Activated CD4-positive, alpha-beta T cell treated with anti-CD3 and anti-CD28 coated beads, Interleukin-2, amount 50 U/mL, for 4 hours (primary cell): Measurements from ENCODE around the gene FHAD1.

Experiments used
- DNase-seq, 2 experiments: peaks; one replicate each; pipeline ENCODE4 v3.0.0-alpha.2; 2020

The FHAD1 gene

DNA sequence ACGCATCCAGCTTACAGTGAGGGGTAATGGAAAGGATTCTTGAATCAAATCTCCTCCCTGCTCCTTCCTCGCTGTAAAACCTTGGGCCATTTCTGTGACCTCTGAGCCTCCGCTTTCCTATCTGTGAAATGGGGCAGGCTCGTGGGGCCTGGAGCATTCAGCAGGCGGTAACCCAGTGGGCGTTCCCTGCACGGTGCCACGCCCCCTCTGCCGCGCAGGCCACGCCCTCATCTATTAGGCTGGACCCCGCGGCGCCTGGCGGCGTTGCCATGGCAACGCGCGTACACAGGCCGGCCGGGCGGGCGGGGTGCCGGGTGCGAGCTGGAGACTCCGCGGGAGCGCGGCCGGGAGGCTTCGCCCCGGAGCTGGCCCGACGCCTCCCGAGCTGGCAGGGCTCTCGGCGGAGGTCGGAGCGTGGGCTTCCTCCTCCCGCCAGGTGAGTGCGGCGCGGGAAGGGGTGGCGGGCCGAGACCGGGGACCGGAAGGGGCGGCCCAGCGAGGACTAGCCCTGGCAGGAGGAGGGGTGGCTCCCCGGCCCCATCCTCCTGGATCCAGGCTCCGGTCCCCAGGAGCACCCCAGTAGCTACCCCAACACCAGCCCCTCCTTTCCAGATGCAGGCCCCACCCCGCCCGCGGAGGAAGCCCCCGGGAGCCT, at the start of gene FHAD1:
Gene FHAD1 (plus strand): TSS at position 264 of the 655 bp plus-strand sequence. CDS start 4,562 bp downstream, outside the sequence.
- peak; percentile 38 to 43 for DNase-seq

DNA sequence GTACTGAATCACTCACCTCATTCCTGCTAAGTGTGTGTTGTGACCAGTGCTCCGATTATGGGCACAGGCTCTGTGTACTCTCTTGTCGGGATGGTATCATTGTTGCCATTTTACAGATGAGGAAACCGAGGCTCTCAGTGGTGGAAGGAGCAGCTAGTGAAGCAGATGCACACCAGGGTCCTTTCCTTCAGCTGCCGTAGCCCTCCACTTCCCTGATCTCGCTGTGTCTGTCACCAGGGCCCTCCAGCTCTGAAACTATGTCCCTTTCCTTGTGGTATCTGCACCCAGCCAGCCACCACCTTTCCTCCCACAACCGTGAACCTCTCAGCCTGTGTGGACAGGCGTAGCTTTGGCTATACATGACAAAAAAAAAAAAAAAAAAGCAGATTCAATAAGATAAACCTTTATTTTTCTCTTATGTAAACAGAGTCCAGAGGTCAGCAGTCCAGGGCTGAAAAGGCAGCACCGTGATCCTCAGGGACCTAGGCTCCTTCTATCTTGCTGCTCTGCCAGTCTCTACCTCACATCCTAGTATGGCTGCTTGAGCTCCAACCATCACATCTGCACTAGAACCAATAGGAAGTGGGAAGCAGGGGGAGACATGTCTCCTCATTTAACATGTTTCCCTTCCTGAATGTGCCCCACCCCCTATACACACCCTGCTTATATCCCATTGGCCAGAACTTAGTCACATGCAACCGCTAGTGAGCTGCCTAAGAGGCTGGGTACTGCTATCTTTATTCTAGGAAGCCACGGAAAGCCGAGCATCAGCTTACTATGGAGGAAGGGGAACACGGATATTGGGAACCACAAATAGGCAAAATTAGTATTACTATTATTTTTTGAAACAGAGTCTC, 49.2 kb upstream of the FHAD1 start:
- DNase-seq: no peak

DNA sequence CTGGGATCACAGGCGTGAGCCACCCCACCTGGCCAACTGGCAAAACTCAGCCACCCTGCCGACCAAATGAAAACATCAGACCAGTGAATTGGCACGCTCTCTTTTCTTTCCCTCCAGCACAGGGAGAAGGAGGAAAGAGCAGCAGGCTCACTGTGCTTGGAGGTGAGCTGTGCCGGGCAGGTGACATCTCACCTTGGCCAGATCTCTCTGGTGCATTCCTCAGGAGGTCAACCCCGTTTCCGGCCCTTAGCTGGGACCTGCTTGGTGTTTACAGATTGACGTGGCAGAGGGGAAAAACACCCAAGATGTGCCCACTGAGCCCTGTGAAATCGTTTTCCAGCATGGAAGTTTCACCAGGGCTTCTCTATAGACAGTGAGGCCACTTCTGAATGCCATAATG, 48.3 kb upstream of the FHAD1 start:
- no peak for DNase-seq

DNA sequence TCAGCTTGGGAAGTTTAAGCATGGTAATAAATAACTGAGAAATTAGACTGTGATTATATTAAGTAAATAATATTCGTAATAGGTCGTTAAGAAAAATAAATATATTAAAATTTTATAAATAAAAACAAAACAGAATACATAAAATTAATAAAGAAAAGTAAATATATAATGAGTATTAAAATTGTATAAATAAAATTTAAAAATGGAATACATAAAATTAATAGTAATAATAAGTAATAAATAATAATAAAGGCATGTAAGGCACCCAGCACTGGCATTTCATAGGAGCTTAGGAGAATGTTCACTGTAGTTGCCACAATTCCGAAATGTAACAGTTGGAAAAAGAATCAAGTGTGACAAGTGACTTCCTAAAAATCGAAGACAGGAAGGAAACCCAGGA, 45.8 kb upstream of the FHAD1 start:
- no peak for DNase-seq

DNA sequence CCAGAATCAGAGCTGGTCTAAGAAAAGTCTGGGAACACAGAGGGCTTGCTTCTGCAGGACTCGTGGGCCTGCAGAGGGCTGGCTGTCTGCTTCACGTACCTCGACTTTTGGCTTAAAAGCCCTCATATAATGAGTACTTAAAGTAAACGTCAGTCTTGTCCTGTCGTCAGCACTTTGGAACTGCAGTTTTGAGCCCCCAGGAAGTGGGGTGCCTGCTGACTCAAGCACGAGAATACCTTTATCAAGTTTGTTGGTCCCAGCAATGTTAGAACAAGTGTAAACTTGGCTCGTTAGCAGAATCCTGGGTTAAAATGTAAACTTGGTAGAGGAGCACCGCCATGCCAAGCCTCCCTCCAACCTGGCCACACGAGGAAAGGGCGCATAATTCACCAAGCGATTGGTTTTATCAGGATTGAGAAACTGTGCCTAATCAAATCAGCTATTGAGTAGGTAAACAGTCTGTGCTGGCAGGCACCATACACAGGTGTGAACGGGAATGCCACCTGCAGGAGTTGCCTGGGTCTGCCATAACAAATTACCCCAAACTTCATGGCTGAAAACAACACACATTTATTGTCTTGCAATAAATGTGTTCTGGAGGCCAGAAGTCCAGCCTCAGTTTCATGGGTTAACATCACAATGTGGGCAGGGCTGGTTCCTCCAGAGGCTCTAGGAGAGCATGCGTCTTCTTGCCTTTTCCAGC, 45.0 kb upstream of the FHAD1 start:
- no peak for DNase-seq

DNA sequence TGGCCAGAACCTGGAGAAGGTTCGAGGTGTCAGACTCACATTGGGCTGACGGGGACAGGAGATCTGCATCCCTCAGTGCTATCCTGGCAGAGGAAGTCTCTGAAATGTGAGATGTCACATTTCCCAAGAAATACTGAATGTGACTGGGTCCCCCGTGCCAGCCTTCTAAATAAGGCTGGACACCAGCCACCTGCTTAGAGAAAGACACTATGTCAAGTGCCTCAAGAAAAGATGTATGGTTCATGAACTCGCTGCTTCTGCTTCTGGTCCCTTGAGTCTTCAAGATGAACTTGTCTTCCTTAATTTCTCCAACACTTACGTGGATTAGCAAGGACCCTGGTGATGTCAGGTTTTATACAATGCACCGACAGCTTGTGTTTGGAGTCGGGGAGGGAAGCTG, 42.1 kb upstream of the FHAD1 start:
- DNase-seq: no peak

DNA sequence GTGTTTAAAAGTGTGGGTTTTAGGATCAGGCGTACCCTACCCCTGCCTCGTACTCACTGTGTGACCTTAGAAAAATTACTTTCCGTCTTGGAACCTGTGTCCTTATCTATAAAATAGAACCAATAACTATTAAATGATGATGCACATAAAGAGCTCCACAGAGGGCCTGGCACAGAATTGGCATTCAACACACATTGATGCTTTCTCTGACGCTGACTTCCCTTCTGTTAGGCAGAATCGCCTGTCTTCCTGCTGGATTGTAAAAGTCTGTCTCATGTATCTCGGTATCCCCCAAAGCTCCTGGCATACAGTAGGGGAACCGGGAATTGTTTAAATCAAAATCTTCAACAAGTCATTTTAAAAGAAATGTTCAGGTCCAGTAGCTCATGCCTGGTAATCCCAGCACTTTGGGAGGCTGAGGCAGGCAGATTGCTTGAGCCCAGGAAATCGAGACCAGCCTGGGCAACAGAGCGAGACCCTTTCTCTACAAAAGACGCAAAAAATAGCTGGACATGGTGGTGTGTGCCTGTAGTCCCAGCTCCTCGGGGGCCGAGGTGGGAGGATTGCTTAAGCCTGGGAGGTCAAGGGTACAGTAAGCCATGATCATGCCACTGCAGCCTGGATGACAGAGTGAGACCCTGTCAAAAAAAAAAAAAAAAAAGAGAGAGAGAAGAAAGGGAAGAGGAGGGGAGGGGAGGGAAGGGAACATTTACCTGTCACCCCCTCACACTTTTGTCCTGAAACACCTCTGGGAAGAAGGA, 41.3 kb upstream of the FHAD1 start:
- no peak for DNase-seq

DNA sequence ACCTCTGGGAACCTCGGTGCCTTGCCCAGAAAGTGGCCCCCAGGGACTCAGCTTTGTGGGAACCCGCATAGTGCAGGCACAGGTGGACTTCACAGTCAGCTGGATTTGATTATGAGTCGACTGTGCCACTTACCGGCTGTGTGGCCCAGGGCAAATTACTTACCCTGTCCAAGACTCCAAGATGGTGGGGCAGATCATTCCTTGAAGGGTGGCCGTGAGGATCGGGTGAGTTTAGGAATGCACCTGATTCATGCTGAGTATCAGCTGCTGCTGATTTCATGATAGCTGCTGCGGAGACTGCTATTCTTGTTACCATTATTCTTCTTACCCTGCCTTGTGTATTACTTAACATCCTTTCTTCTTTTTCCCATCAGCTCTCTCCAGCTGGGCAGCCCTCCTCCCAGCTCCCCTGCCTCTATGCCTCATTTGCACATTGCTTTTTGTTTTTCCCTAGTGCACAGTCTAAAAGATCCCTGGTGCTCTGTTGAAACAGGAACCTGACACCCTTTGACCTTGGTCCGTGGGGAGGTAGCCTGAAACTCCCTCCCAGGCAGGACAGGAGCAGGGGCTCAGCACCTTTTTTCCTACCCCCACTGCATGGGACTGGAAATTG, 40.5 kb upstream of the FHAD1 start:
- DNase-seq: no peak

DNA sequence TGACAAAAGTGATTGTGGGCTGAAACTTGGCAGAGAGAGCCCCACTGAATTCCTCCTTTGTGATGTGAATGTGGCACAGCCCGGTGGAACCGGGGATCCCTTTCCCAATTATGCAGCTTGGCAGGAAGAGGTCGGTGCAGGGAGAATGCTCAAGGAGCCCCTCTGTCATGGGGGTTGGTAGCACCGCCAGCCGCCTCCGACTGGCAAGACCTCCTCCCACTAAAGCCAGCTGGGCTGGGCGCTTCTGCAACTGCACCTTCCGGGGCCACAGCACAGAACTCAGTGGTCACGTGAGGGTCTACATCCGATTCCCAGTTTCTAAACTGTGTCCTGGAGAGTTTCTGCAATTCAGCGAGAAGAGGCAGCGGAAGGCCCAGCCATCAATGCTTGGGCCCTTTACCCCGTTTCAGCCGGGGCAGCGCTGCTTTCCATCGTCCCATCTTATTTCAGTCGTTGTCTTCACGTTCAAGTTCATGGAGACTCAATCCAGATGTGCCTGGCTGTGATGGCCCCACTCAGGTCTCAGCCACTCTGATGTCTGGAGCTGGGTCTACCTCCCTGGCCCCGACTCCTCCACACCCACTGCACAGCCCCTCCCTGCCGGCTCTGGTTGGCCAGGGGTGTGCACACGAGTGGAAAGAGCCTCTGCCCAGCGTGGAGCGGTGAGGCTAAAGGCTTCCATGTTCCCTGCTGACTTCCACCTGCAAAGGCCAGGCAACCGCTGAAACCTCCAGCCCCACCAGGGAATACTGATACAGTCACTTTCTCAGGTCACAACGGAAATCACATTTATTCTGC, 39.8 kb upstream of the FHAD1 start:
- DNase-seq: no peak

DNA sequence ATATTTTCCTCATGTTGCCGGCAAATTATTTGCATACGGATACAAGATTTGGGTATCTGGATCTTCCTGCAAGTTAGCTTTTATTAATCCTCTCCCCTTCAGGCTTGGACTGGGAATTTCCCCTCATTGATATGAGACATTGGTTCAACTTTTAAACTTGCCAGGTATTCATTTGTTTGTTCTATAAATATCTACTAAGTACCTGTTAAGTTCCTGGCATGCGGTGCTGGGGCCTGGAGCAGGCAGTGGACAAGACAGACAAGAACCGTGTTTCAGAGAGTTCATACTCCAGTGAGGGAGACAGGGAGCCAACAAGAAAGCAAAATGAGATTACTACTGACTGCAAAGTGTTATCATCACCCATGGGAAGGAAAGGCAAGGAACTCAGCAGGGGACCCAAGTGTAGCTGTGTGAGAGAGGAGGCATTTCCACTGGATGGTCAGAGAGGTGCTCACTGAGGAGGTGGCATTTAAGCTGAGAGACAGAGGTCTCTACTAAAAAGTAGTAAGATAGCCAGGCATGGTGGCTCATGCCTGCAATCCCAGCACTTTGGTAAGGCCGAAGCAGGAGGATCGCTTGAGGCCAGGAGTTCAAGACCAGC, 39.1 kb upstream of the FHAD1 start:
- no peak for DNase-seq

DNA sequence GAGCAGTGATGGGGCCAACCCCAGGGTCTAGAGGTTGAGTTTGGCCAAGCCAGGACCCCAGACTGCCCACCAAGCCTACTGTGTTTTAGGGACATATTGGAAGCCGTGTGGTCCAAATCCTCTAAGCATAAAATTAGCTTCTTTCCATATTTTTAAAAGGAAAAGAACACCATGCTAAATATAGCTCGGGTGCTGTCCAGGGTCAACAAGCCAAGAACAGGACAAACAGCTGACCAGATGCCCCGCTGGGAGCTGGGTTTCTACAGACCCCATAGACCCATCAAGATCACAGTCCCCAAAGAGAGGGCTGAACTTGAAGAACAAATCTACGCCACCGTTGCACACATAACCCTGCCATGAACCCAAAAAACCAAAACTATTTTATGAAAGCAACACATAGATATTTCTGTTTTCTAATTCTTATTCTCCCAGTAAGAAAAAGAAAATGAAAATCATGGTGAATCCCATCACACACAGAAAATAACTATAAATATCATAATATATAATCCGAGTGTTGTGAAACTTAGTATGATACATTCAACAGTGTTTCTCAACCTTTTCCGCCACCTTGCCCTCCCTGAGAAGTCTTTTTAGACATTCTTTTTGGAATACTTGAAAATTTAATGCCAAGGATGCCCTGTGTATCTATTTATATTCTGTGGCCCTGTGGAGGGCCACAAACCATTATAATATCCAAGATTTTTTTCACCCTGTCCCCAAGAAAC, 36.2 kb upstream of the FHAD1 start:
- no peak for DNase-seq

DNA sequence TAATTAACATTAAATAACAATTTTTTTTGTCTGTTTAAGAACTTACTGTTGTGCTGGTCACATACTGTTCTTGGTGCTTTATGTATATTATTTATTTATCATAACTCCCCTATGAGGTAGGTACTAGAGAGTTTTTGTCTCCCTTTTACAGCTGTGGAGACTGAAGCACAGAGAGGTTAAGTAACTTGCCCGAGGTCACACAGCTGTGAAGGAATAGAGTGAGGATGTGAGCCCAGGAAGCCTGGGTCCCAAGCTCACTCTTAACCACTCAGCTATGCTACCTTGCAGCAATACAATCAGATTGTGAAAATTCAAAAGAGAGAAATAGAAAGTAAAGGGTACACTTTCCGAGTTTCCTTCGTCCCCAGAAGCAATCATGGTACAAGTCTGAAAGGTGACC, 35.6 kb upstream of the FHAD1 start:
- no peak for DNase-seq

DNA sequence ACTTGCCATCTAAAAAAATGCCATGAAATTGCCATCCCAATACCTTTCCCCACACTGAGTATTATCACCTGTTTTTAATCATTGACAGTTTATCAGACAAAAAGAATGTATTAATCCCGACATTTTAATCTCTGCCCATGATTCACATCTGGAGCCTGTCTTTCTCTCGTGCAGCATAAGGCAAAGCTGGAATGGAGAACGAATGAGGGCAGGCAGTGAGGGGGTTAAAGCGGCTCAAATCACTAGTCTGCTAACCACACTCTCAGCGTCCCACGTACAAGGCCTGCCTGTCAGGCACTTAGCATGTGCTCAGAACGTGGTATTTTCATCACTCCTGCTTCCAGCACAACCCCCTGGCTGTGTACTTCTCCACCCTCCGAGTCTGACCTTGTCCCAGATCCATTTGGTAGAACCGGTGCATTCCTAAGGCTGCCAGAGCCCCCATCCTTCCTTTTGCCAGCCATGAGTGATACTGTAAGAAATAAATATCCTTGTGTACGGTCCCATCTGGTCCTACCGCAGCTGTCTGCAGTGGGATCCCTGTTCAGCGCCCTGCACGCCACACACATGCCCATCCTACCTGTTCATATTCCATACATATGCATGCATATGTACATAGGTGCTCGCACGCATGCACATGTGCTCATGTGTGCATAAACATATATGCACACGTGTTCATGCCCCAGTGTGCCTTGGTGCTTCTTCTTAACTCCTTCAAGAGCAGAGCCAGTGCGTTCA, 34.6 kb upstream of the FHAD1 start:
- DNase-seq: no peak

DNA sequence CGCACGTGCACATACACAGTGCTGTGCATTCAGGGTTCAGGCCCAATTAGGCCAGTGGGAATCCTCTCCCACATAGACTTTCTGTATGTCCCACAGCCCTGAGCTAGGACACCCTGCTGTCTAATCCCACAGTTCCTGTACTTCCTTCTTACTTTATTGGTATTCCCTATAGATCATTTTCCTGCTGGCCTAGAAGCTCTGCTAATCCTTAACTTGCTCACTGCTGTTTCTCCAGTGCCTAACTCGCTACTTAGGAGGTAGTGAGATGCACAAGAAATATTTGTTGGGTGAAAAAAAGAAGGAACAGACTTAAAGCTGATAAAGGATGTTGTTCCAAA, 34.1 kb upstream of the FHAD1 start:
- no peak for DNase-seq

DNA sequence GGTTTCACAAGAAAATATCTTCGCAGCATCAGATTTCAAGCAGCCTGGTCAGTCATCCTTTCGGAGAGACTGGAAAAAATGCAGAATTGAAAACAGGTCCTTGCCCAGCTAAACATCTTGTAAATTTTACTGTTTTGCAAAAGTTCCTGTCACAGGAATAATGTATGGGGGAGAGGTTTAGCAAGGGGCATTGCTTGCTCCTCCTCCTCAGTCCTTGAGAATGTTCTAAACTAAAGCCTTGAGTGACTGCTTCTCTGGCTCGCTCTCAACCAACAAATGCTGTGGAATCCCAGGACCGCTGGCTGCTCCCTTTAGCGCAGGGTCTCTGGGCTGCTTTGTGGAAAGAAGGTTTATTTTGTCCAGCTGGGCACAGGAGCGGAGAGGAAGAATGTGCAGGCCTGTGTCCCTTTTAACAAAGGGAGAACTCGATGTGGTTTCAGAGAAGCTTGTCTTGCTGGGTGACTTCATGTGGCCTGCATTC, 33.6 kb upstream of the FHAD1 start:
- no peak for DNase-seq

DNA sequence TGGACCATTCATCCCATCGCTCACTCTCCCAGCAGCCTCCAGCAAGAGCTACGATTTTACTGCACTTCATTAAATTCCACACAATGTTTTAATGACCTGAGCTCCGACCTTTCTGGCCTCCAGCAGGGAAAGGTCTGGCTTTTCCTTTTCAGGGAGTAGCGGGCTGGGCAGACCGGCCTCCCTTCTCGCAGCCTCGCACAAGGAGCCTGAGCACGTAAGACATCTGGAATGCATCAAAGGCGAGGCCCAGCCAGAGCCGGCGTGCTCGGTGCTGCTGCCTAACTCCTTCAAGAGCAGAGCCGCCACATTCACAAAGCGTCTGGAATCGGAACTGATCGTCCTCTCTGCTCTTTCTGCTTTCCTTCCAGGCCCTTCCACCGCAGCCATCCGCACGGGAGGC, 32.5 kb upstream of the FHAD1 start:
- DNase-seq: no peak

DNA sequence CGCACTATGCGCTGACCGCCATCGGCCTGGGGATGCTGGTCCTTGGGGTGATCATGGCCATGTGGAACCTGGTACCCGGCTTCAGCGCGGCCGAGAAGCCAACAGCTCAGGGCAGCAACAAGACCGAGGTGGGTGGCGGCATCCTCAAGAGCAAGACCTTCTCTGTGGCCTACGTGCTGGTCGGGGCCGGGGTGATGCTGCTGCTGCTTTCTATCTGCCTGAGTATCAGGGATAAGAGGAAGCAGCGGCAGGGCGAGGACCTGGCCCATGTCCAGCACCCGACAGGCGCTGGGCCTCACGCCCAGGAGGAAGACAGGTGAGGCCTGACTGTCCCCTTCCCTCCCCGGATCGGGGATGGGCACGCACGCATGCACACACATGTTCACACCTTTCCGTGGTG, 31.9 kb upstream of the FHAD1 start:
- DNase-seq: no peak

DNA sequence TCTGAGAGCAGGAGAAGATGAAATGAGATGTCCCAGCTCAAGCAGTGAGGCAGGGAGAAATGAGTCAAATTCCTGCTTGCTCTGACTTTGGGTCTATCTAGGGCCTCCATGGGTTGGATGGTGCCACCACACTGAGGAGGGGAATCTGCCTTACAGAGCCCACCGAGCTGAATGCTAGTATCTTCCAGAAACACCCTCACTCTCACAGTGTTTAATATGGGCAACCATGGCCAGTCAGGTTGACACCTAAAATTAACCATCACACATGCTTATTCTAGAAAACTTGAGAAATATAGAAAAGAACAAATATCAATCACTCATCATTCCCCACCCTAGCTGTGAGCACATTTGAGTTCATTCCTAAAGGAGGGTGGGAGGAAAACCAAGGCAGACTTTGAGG, 29.4 kb upstream of the FHAD1 start:
- DNase-seq: no peak

DNA sequence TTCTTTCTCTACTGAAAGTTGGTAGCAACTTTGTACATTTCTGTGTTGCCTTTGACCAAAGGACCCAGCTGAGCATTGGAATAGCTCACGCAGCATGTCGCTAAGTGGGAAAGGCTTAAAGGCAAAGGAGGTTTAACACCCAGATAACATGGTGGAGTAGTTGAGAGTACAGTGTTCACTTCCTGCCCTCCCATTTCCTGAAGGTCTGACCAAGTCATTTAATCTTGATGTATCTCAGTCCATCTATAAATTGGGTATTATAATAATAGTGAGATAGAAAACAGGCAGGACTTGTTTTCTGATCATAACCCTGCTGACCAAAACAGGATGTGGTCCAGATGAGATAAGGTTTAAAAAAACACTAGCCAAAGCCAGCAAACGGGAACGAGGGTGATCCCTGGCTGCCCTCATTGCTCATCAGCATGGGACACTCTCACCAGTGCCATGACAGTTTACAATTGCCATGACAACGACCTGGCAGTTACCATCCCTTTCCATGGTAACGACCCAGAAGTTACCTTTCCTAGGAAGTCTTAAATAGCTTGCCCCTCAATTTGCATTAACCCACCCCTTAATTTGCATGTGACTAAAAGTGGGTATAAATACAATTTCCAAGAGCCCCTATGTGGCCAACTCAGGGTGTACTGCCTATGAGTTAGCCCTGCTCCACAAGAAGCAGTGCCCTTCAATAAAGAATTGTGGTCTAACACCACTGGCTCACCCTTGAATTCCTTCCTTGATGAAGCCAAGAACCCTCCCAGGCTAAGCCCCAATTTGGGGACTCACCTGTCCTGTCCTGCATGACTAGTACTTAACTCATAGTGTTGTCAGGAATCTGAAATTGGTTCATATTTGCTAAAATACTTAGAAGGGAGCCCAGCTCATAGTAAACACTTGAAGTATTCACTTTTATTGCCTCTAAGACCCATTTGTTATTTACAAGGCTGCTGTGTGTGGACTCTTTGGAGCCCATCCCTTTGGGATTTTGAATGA, 28.4 kb upstream of the FHAD1 start:
- no peak for DNase-seq
